ACC112 (cell line): ENCODE measurements around the gene KIF3B.

Source experiments
- H2AFZ ChIP-seq: fragments of 200-600 bp; sonication (generic); one replicate; pipeline ENCODE4 v1.6.0; 2017; ENCODE audit warnings: antibody characterized with exemption, low read length; ENCODE audit not compliant: unreplicated experiment
- H3K27ac ChIP-seq: fragments of 200-600 bp; sonication (generic); 2 replicates; pipeline ENCODE4 v1.5.1; 2014; ENCODE audit warnings: low read depth, mild to moderate bottlenecking, antibody characterized with exemption, low read length, moderate library complexity
- H3K27me3 ChIP-seq: fragments of 200-600 bp; sonication (generic); 2 replicates; pipeline ENCODE4 v1.6.1; 2014; ENCODE audit warnings: mild to moderate bottlenecking, antibody characterized with exemption, low read length, moderate library complexity, mixed read lengths; ENCODE audit not compliant: insufficient read depth
- H3K36me3 ChIP-seq: fragments of 200-600 bp; sonication (generic); 2 replicates; pipeline ENCODE4 v1.6.1; 2016; ENCODE audit warnings: mild to moderate bottlenecking, antibody characterized with exemption, low read length, moderate library complexity, mixed read lengths; ENCODE audit not compliant: insufficient read depth
- H3K4me1 ChIP-seq: fragments of 200-600 bp; sonication (generic); one replicate; pipeline ENCODE4 v1.6.1; 2016; ENCODE audit warnings: low read length, mixed read lengths; ENCODE audit not compliant: insufficient read depth, unreplicated experiment, control insufficient read depth
- H3K4me3 ChIP-seq: fragments of 200-600 bp; sonication (generic); 2 replicates; pipeline ENCODE4 v1.5.1; 2014; ENCODE audit warnings: mild to moderate bottlenecking, low read depth, low read length
- H3K79me2 ChIP-seq: fragments of 200-600 bp; sonication (generic); one replicate; pipeline ENCODE4 v1.6.0; 2016; ENCODE audit warnings: low read length; ENCODE audit not compliant: control insufficient read depth, unreplicated experiment, insufficient read depth

KIF3B gene

DNA sequence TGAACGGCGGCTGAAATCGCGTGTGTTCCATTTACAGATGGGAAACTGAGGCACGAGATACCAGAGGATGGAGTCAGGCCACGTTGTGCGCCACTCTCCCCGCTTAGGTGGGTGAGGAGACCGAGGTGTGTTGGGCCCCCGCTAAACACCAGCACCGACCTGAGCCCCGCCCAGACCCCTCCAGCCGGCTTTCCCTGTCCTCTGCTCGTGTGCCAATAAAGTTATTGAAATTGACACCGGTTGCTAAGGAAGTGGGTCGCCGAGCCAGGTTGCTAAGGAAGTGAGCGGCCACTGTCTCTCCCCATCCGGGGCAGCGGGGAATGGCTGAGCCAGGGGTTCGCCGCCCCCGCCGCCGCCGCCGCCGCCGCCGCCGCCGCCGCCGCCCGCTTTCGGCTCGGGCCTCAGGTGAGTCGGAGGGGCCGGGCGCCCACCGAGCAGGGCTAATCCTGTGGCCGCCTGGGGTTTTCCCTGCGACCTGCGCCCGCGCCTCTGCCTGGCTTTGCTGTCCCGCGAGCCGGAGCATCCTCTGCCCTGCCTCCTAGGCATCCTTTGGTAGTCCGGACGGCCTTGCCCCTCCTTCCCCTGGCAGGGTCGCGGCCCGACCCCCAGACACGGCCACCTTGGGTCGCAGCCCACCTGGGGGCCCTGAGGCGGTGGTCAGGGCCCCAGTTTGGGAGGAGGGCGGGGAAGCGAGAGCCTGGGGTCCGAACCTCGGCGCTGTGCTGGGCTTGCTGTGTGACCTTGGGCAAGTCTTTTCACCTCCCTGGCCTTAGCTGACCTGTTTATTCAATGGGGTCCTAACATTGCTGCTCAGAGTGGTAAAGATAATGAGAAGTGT is at the start of gene KIF3B:
Gene KIF3B (plus strand): TSS at position 291 of the 838 bp plus-strand sequence. CDS start 32,127 bp downstream, outside the sequence.
- H3K4me1 ChIP-seq, result no peaks in the 10 kb centered on the region
- peak within 1 kb of the TSS; percentile 94 for H3K4me3 ChIP-seq
- no peaks in the 10 kb centered on the region for H3K36me3 ChIP-seq
- peak within 1 kb of the TSS; percentile 100 for H2AFZ ChIP-seq
- H3K79me2 ChIP-seq, result peaks cover 20% of the 10 kb centered on the region
- no peaks in the 10 kb centered on the region for H3K27me3 ChIP-seq
- H3K27ac ChIP-seq, result no peak within 1 kb of the TSS

GRCh38 chr20:32227744-32228688 is 49.4 kb upstream of the KIF3B start:
- Histone ChIP-seq H3K4me1 (no peaks in the 10 kb centered on the region), H3K27ac (no peak overlapping the region), H3K79me2 (no peaks in the 10 kb centered on the region), H3K36me3 (0 out of 2 replicates have a peak, but pooled peaks cover 20% of the 10 kb centered on the region), H2AFZ (no peak overlapping the region), H3K27me3 (no peaks in the 10 kb centered on the region), H3K4me3 (no peak overlapping the region)

GRCh38 chr20:32229251-32229747 is 48.2 kb upstream of the KIF3B start:
- H3K36me3 ChIP-seq, result 0 out of 2 replicates have a peak, but pooled peaks cover 21% of the 10 kb centered on the region

DNA sequence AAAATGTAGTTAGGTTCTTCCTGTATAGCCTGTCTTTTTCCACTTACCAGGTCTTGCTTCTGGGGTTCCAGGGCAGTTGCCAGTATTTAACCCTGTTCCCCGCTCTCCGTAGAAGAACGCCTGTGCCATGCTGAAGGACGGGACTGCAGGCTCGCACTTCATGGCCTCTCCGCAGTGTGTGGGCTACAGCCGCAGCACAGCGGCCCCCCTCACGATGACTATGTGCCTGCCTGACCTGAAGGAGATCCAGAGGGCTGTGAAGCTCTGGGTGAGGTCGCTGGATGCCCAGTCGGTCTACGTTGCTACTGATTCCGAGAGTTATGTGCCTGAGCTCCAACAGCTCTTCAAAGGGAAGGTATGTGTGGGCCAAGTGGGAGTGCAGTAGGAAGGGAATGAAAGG is 46.7 kb upstream of the KIF3B start:
- Histone ChIP-seq H3K27ac (no peak overlapping the region), H2AFZ (no peak overlapping the region), H3K36me3 (0 out of 2 replicates have a peak, but pooled peaks cover 21% of the 10 kb centered on the region), H3K4me3 (no peak overlapping the region), H3K79me2 (no peaks in the 10 kb centered on the region), H3K27me3 (no peaks in the 10 kb centered on the region), H3K4me1 (no peaks in the 10 kb centered on the region)

More at GRCh38 chr20:32229251-32229747, 48.2 kb upstream of the KIF3B start:
- H3K4me1 ChIP-seq, result no peaks in the 10 kb centered on the region
- H3K79me2 ChIP-seq, result no peaks in the 10 kb centered on the region
- no peaks in the 10 kb centered on the region for H3K27me3 ChIP-seq
- H3K27ac ChIP-seq, result no peak overlapping the region
- no peak overlapping the region for H2AFZ ChIP-seq
- no peak overlapping the region for H3K4me3 ChIP-seq

DNA sequence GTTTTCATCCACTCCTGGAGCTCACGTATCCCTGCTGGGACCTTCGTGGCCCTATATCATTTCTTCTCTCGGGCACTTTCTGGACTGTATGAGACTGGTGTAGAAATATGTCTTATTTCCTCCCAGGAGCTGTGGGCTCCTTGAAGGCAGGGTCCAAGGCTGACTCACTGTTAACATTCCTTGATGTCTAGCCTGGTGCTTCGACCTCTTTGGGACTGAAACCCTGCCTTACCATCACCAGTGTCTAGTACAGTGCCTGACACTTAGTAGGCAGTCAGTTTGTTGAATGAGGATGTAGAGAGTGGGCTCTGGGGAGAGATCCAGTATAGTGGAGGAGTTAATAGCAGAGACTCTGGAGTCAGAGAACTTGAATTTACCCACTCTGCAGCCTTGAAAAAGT is 46.2 kb upstream of the KIF3B start:
- Histone ChIP-seq H3K36me3 (0 out of 2 replicates have a peak, but pooled peaks cover 21% of the 10 kb centered on the region), H3K4me1 (no peaks in the 10 kb centered on the region), H3K27ac (no peak overlapping the region), H3K79me2 (no peaks in the 10 kb centered on the region), H3K27me3 (no peaks in the 10 kb centered on the region), H3K4me3 (no peak overlapping the region), H2AFZ (no peak overlapping the region)

DNA sequence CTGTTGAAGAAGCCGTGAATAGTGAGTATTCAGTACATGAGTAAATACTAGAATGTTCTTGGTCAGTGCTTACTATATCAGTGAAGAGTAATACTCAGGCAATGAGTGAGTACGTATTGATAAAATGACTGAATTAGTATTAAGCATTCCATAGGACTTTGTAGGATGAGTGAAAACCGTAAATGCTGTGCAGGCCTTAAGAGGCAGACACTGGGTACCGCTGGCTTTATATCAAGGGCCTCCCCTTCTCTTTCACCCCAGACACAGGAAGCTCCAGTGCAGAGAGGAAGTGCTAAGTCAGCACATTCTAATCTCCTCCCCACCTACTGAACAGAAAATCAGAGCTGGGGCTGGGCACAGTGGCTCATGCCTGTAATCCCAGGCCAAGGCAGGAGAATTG is 45.6 kb upstream of the KIF3B start:
- Histone ChIP-seq H3K27me3 (no peaks in the 10 kb centered on the region), H3K36me3 (0 out of 2 replicates have a peak, but pooled peaks cover 21% of the 10 kb centered on the region), H2AFZ (no peak overlapping the region), H3K79me2 (no peaks in the 10 kb centered on the region), H3K4me3 (no peak overlapping the region), H3K27ac (no peak overlapping the region), H3K4me1 (no peaks in the 10 kb centered on the region)

DNA sequence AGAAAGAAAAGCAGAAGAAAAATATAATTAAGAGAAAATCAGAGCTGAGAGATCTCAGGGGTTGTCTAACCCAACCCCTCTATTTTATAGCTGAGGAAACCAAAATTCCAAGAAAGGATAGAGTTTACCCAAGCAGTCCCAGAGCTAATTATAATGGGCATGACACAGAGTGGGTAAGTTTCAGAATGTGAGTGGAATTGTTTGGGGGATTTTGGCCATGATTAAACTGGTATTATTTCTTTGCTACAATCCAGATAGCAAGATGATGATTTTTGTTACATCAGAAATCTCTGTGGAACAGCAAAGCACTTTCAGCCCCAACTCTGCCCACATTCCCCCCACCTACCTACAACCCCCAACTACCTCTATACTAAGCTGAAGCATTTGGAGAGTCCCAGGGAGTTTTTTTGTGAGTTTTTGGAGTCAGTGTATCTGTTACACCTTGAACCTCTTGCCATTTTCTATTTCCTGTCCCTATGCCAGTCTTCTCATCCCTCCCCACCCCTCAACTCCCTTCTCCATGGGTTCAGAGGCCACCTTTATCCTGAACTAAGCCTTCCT is 45.0 kb upstream of the KIF3B start:
- no peak overlapping the region for H3K4me3 ChIP-seq
- 0 out of 2 replicates have a peak, but pooled peaks cover 21% of the 10 kb centered on the region for H3K36me3 ChIP-seq
- H3K27me3 ChIP-seq, result no peaks in the 10 kb centered on the region
- no peaks in the 10 kb centered on the region for H3K79me2 ChIP-seq
- H2AFZ ChIP-seq, result no peak overlapping the region
- no peaks in the 10 kb centered on the region for H3K4me1 ChIP-seq
- no peak overlapping the region for H3K27ac ChIP-seq

DNA sequence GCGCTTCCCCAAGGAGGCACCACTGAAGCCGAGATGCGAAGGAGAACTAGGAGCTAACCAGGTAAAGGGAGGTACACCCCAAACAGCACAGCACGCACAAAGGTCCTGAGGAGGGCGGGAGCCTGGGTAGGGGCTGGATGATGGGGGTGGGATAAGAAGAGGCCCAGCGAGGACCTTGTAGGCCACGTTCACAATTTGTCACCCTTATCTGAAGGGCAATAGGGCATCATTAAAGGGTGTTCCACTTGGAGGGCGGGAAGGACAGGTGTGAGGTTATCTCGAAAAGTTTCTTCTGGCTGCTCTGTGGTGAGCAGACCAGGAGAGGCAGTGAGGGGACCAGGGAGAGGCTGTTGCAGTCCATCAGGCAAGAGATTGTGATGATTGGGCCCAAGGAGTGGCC is 44.2 kb upstream of the KIF3B start:
- H3K36me3 ChIP-seq, result 0 out of 2 replicates have a peak, but pooled peaks cover 21% of the 10 kb centered on the region
- H3K4me3 ChIP-seq, result no peak overlapping the region
- no peak overlapping the region for H2AFZ ChIP-seq
- no peaks in the 10 kb centered on the region for H3K4me1 ChIP-seq
- H3K27me3 ChIP-seq, result no peaks in the 10 kb centered on the region
- no peak overlapping the region for H3K27ac ChIP-seq
- no peaks in the 10 kb centered on the region for H3K79me2 ChIP-seq

DNA sequence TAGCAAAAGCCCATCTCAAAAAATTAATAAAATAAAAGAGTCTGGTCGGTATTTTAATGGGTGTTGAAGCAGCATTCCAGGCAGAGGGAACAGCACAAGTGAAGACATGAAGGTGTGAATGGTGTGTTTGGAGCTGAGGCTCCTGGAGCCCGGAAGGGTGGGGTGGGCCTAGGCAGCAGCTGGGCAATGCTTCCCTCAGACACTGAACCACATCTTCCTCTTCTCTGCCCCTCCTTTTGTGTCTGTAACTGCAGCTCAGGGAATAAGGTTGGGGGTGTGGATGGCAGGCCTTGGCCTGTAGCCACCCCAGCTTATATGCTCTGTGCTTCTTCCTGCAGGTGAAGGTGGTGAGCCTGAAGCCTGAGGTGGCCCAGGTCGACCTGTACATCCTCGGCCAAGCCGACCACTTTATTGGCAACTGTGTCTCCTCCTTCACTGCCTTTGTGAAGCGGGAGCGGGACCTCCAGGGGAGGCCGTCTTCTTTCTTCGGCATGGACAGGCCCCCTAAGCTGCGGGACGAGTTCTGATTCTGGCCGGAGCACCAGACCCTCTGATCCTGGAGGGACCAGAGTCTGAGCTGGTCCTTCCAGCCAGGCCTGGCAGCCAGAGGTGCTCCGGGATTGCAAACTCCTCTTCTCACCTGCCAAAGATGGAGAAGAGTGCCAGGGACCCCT is 43.2 kb upstream of the KIF3B start:
- Histone ChIP-seq H3K4me3 (no peak overlapping the region), H3K27me3 (no peaks in the 10 kb centered on the region), H2AFZ (no peak overlapping the region), H3K79me2 (no peaks in the 10 kb centered on the region), H3K4me1 (peaks cover 6% of the 10 kb centered on the region), H3K36me3 (0 out of 2 replicates have a peak, but pooled peaks cover 21% of the 10 kb centered on the region), H3K27ac (no peak overlapping the region)
